Gastroesophageal sphincter (tissue), 4 donors: ENCODE data around the gene ANO9. TPM values are rescaled to one million over a fixed set of nuclear protein-coding genes. Genes with fewer than 3 reads are reported as not detected.

Source experiments
- ATAC-seq: fragments of 150-250 bp; one replicate; pipeline ENCODE4 v1.9.1; 2016; ENCODE audit warnings: mild to moderate bottlenecking, moderate library complexity
- H3K27ac ChIP-seq, 4 donors: fragments of 200-600 bp; sonication (generic) in 3 of 4; 1 replicate in 3 of 4; 2 replicates in 1 of 4; pipeline ENCODE4 v1.5.1; 2016 to 2019
- H3K27me3 ChIP-seq: fragments of 200-600 bp; sonication (generic); one replicate; pipeline ENCODE4 v1.5.1; 2019
- H3K36me3 ChIP-seq, 2 donors: fragments of 200-600 bp; sonication (generic); one replicate each; pipeline ENCODE4 v1.5.1; 2019; ENCODE audit warnings: control low read depth in 1 of 2
- H3K4me1 ChIP-seq, 3 donors: fragments of 200-600 bp; sonication (generic); 1 replicate in 2 of 3; 2 replicates in 1 of 3; pipeline ENCODE4 v1.5.1; 2016 to 2019; ENCODE audit warnings: control low read depth in 2 of 3
- H3K4me3 ChIP-seq, 2 donors: fragments of 200-600 bp; sonication (generic); one replicate each; pipeline ENCODE4 v1.5.1; 2019; ENCODE audit warnings: mild to moderate bottlenecking in 1 of 2, moderate library complexity in 1 of 2
- H3K9me3 ChIP-seq, 3 donors: fragments of 200-600 bp; sonication (generic); one replicate each; pipeline ENCODE4 v1.5.1; 2017 to 2019; ENCODE audit warnings: control low read depth in 2 of 3
- CTCF ChIP-seq, 4 experiments: fragments of 200-600 bp in 2 of 4; fragments of 450-650 bp in 2 of 4; sonication (generic) in 1 of 4; IDR thresholded peaks; one replicate each; pipeline ENCODE4 v1.5.1; 2017 to 2019; ENCODE audit warnings: antibody characterized with exemption in 4 of 4, mild to moderate bottlenecking in 2 of 4, moderate library complexity in 2 of 4
- EP300 ChIP-seq: sonication (generic); formaldehyde crosslinking; IDR thresholded peaks from one replicate; pipeline ENCODE4 v1.6.1; 2017; ENCODE audit warnings: antibody characterized with exemption, mild to moderate bottlenecking
- POLR2A ChIP-seq, 2 donors: fragments of 450-650 bp; IDR thresholded peaks; one replicate each; pipeline ENCODE4 v1.6.1; 2017; ENCODE audit warnings: antibody characterized with exemption in 2 of 2, mild to moderate bottlenecking in 2 of 2, moderate library complexity in 1 of 2
- POLR2AphosphoS5 ChIP-seq: sonication (generic); formaldehyde crosslinking; IDR thresholded peaks from one replicate; pipeline ENCODE4 v1.6.1; 2017; ENCODE audit warnings: antibody characterized with exemption
- WGBS, 2 donors: methylation state at CpG; one replicate each; pipeline ENCODE4 v1.1.5; 2018; ENCODE audit warnings: low coverage in 1 of 2; 5-methylcytosine and 5-hydroxymethylcytosine counted together
- small RNA-seq, 4 donors: library from RNA; depleted of rRNA; stranded (forward); fragments of <200 nt; gene quantifications; one replicate each; pipeline ENCODE3, GENCODE V24; 2016
- total RNA-seq, 4 donors: library from RNA; depleted of rRNA; stranded (reverse); fragments of >200 nt; gene quantifications; one replicate each; pipeline ENCODE4 v1.1.0, GENCODE V29; 2016

Gene ANO9
- total RNA-seq, 4 donors from 2014 or later, result 0.22 to 0.94 (median 0.47) TPM; not detected in 1

- peaks cover 0 to 29% (median 8%) of the 10 kb centered on the region in 3 donors for H3K4me1 ChIP-seq
- peaks cover 28% of the 10 kb centered on the region for H3K27me3 ChIP-seq
- H3K4me3 ChIP-seq, result peak within 1 kb of the TSS; percentile 26 to 56
- peak within 1 kb of the TSS in 2 of 4 donors; percentile 41 to 50 for H3K27ac ChIP-seq
- H3K9me3 ChIP-seq, result no peaks in the 10 kb centered on the region
- no peak for TF ChIP-seq POLR2A (IDR thresholded peaks at IDR 0.05)
- no peak for TF ChIP-seq EP300
- TF ChIP-seq POLR2AphosphoS5, result no peak
- TF ChIP-seq CTCF (IDR thresholded peaks at IDR 0.05), result no peak
- peak; percentile 79 for ATAC-seq
- no CpG with 5 or more reads among the region's 118 CpGs for WGBS, 2 donors
- H3K36me3 ChIP-seq, result peaks cover 0 to 6% of the 10 kb centered on the region in 2 donors
Observed at GRCh38 chr11:369336-370018, 72.3 kb downstream of the ANO9 start, which contains the start of gene B4GALNT4. TSS of gene B4GALNT4 (plus strand) at chr11:369499. CDS start at chr11:369804, 305 bp downstream.

- H3K27me3 ChIP-seq, result peaks cover 33% of the 10 kb centered on the region
- peak overlapping the region in 2 of 4 donors; percentile 41 to 50 for H3K27ac ChIP-seq
- peak in 1 of 4 experiments; percentile 10 for TF ChIP-seq CTCF (IDR thresholded peaks at IDR 0.05)
- no peak for TF ChIP-seq POLR2AphosphoS5
- H3K36me3 ChIP-seq, result peaks cover 0 to 3% of the 10 kb centered on the region in 2 donors
- WGBS, 2 donors, result 0% methylated on average over 1 to 2 of the region's 61 CpGs
- peak; percentile 32 for ATAC-seq
- H3K4me3 ChIP-seq, result peak overlapping the region; percentile 26 to 56
- H3K4me1 ChIP-seq, result peaks cover 0 to 29% (median 8%) of the 10 kb centered on the region in 3 donors
- H3K9me3 ChIP-seq, result no peaks in the 10 kb centered on the region
Observed at GRCh38 chr11:368414-369335, 73.1 kb downstream of the ANO9 start.

GRCh38 chr11:367956-368413, 73.8 kb downstream of the ANO9 start:
- Histone ChIP-seq H3K27me3 (peaks cover 33% of the 10 kb centered on the region), H3K36me3 (no peaks in the 10 kb centered on the region), H3K9me3 (no peaks in the 10 kb centered on the region), H3K4me1 (peaks cover 0 to 29% (median 8%) of the 10 kb centered on the region in 3 donors), H3K4me3 (peak overlapping the region in 1 of 2 donors; percentile 56), H3K27ac (peak overlapping the region in 2 of 4 donors; percentile 41 to 50)
- ATAC-seq, result no peak
- TF ChIP-seq EP300, result no peak
- TF ChIP-seq POLR2A (IDR thresholded peaks at IDR 0.05), result no peak
- TF ChIP-seq POLR2AphosphoS5, result no peak
- TF ChIP-seq CTCF (IDR thresholded peaks at IDR 0.05), result no peak
- WGBS, 2 donors, result 24 to 29% methylated on average over 5 to 6 of the region's 7 CpGs

Small RNA genes within 50 kb of the gene (small RNA-seq; reads per million reads assigned to genes)
- 0 to 0.13 (median 0) reads per million in 4 donors for gene RN7SL838P

Other genes with a start within 250 kb of the ANO9 start
- gene SCGB1C1, start 248.9 kb downstream of the ANO9 start, total RNA-seq, result not detected
- 10 to 100 TPM; 25.3 to 39.4 (median 27.6) TPM for gene BET1L, start 234.6 kb downstream of the ANO9 start, total RNA-seq
- 100 to 1,000 TPM in 3 of 4 donors, 10 to 100 TPM in 1; 78.2 to 169 (median 135) TPM for gene RIC8A, start 234.3 kb downstream of the ANO9 start, total RNA-seq
- 10 to 100 TPM; 12.7 to 24.1 (median 17.3) TPM for gene SIRT3, start 205.7 kb downstream of the ANO9 start, total RNA-seq
- 100 to 1,000 TPM in 1 of 4 donors, 10 to 100 TPM in 3; 85.8 to 114 (median 93.5) TPM for gene PSMD13, start 205.0 kb downstream of the ANO9 start, total RNA-seq
- gene NLRP6, start 163.6 kb downstream of the ANO9 start, total RNA-seq, result 1 to 10 TPM in 1 of 4 donors, under 1 TPM in 1, not detected in 2; 0.23 to 1.9 TPM
- 10 to 100 TPM in 2 of 4 donors, 1 to 10 TPM in 2; 8.5 to 35.3 (median 15.5) TPM for gene PGGHG, start 152.9 kb downstream of the ANO9 start, total RNA-seq
- not detected for gene IFITM5, start 142.5 kb downstream of the ANO9 start, total RNA-seq
- 100 to 1,000 TPM in 3 of 4 donors, 10 to 100 TPM in 1; 89.3 to 183 (median 126) TPM for gene IFITM2, start 134.2 kb downstream of the ANO9 start, total RNA-seq
- 100 to 1,000 TPM in 3 of 4 donors, 10 to 100 TPM in 1; 29.9 to 138 (median 112) TPM for gene IFITM1, start 128.0 kb downstream of the ANO9 start, total RNA-seq
- 100 to 1,000 TPM; 219 to 467 (median 305) TPM for gene IFITM3, start 121.2 kb downstream of the ANO9 start, total RNA-seq
- 10 to 100 TPM in 1 of 4 donors, 1 to 10 TPM in 3; 3.2 to 10.6 (median 4.8) TPM for gene B4GALNT4, start 72.5 kb downstream of the ANO9 start, total RNA-seq
- gene PKP3, start 47.8 kb downstream of the ANO9 start, total RNA-seq, result 10 to 100 TPM in 1 of 4 donors, 1 to 10 TPM in 2, under 1 TPM in 1; 0.67 to 14.3 (median 2.3) TPM
- gene SIGIRR, start 27.0 kb downstream of the ANO9 start, total RNA-seq, result 10 to 100 TPM; 37.4 to 49.5 (median 44.8) TPM
- 10 to 100 TPM; 23.4 to 55.9 (median 43.1) TPM for gene PTDSS2, start 8.3 kb upstream of the ANO9 start, total RNA-seq
- 100 to 1,000 TPM; 243 to 354 (median 264) TPM for gene RNH1, start 65.2 kb upstream of the ANO9 start, total RNA-seq
- gene HRAS, start 93.6 kb upstream of the ANO9 start, total RNA-seq, result 10 to 100 TPM; 41.1 to 68.0 (median 53.8) TPM
- under 1 TPM in 3 of 4 donors, not detected in 1; 0.13 to 0.69 (median 0.20) TPM for gene LRRC56, start 95.5 kb upstream of the ANO9 start, total RNA-seq
- 1 to 10 TPM in 3 of 4 donors, under 1 TPM in 1; 0.81 to 2.1 (median 1.1) TPM for gene LMNTD2, start 118.7 kb upstream of the ANO9 start, total RNA-seq
- 10 to 100 TPM in 2 of 4 donors, 1 to 10 TPM in 2; 3.4 to 12.5 (median 8.6) TPM for gene RASSF7, start 119.0 kb upstream of the ANO9 start, total RNA-seq
- gene PHRF1, start 134.5 kb upstream of the ANO9 start, total RNA-seq, result 10 to 100 TPM; 18.0 to 28.0 (median 25.1) TPM
- gene IRF7, start 173.9 kb upstream of the ANO9 start, total RNA-seq, result 10 to 100 TPM in 3 of 4 donors, 1 to 10 TPM in 1; 5.4 to 25.4 (median 13.9) TPM
- not detected for gene CDHR5, start 182.9 kb upstream of the ANO9 start, total RNA-seq
- not detected for gene SCT, start 185.2 kb upstream of the ANO9 start, total RNA-seq
- gene DRD4, start 195.3 kb upstream of the ANO9 start, total RNA-seq, result under 1 TPM in 1 of 4 donors, not detected in 3; 0.27 TPM